HG03060 (cell line): Measurements from ENCODE around the gene PFN1.

Source experiments
- ATAC-seq: cut with Tn5 transposase; IDR thresholded peaks from one replicate; pipeline ENCODE4 v1.9.1; 2021; ENCODE audit warnings: low read depth, moderate number of reproducible peaks; ENCODE audit not compliant: unreplicated experiment

Gene PFN1

GRCh38 chr17:4898927-4899326 lies 49.4 kb downstream of the PFN1 start:
- no peak for ATAC-seq

GRCh38 chr17:4898351-4898750 lies 50.0 kb downstream of the PFN1 start:
- ATAC-seq: no peak

GRCh38 chr17:4897785-4898184 lies 50.5 kb downstream of the PFN1 start:
- ATAC-seq: no peak

- ATAC-seq: no peak
Observed at GRCh38 chr17:4897198-4897687, 51.1 kb downstream of the PFN1 start.

- ATAC-seq: no peak
Observed at GRCh38 chr17:4896332-4897197, 51.8 kb downstream of the PFN1 start.

- no peak for ATAC-seq
Observed at GRCh38 chr17:4895657-4896331, 52.5 kb downstream of the PFN1 start.
